Osteoblast (primary cell): Measurements from ENCODE around the gene EIF4G3. TPM values are rescaled to one million over a fixed set of nuclear protein-coding genes. Genes with fewer than 3 reads are reported as not detected.

Source experiments
- DNase-seq: peaks from one replicate; pipeline ENCODE4 v3.0.0; 2011; ENCODE audit warnings: low spot score, mixed read lengths; ENCODE audit not compliant: insufficient read length; ENCODE audit errors: missing footprints
- H2AFZ ChIP-seq: 2 replicates; pipeline ENCODE4 v1.6.0; 2011; ENCODE audit warnings: mild to moderate bottlenecking, low read length
- H3K27ac ChIP-seq: 2 replicates; pipeline ENCODE4 v1.5.1; 2011; ENCODE audit warnings: mild to moderate bottlenecking, low read depth, low read length, moderate library complexity
- H3K27me3 ChIP-seq: 2 replicates; pipeline ENCODE4 v1.6.0; 2012; ENCODE audit warnings: mild to moderate bottlenecking, control low read depth, inconsistent platforms, low read length, moderate library complexity; ENCODE audit not compliant: insufficient read depth
- H3K36me3 ChIP-seq: 2 replicates; pipeline ENCODE4 v1.5.1; 2011; ENCODE audit warnings: mild to moderate bottlenecking, low read length, control low read depth, moderate library complexity; ENCODE audit not compliant: insufficient read depth
- H3K4me1 ChIP-seq: 2 replicates; pipeline ENCODE4 v1.5.1; 2011; ENCODE audit warnings: mild to moderate bottlenecking, low read length, control low read depth, moderate library complexity; ENCODE audit not compliant: insufficient read depth
- H3K4me2 ChIP-seq: 2 replicates; pipeline ENCODE4 v1.6.0; 2011; ENCODE audit warnings: mild to moderate bottlenecking, low read length; ENCODE audit not compliant: insufficient read depth
- H3K4me3 ChIP-seq: fragments of 200-600 bp; sonication (generic); 3 replicates; pipeline ENCODE4 v1.5.1; 2012; ENCODE audit warnings: mild to moderate bottlenecking, low read length, inconsistent platforms; ENCODE audit not compliant: insufficient read depth
- H3K79me2 ChIP-seq: 2 replicates; pipeline ENCODE4 v1.6.0; 2012; ENCODE audit warnings: mild to moderate bottlenecking, low read length, control low read depth, inconsistent platforms; ENCODE audit not compliant: insufficient read depth
- H3K9me3 ChIP-seq: 2 replicates; pipeline ENCODE4 v1.5.1; 2011; ENCODE audit warnings: low read depth, low read length, control low read depth
- H4K20me1 ChIP-seq: 2 replicates; pipeline ENCODE4 v1.6.0; 2012; ENCODE audit warnings: mild to moderate bottlenecking, low read length, control low read depth; ENCODE audit not compliant: insufficient read depth
- CTCF ChIP-seq: IDR thresholded peaks from 2 replicates; pipeline ENCODE4 v1.5.1; 2011; ENCODE audit warnings: mild to moderate bottlenecking, low read depth, low read length, moderate library complexity; ENCODE audit errors: extremely low read depth
- total RNA-seq: library from RNA; depleted of rRNA; stranded (reverse); fragments of >200 nt; gene quantifications from 2 replicates; pipeline ENCODE4 v1.2.3, GENCODE V29; 2012

Gene EIF4G3
- total RNA-seq, 1 donor: 55.0 TPM

DNA sequence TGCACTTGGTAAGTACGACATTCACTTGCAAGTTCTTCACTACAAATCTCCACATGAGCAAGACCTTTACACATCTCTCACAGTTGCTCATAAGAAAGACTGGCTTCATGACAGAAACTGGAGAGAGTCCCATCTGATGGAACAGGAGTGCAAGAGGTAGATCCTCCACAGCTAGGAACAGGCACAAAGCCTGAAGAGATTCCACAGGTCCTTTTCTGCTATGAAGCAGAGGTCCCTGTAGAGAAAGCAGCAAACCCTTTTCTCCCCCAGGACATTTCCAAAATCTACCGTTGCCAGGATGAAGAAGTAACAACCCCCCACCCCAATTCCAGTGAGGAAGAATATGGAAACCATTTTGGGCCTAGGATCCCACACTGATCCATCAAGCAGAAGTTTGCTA lies 47.3 kb downstream of the EIF4G3 start:
- H3K27me3 ChIP-seq: no peaks in the 10 kb centered on the region
- no peak overlapping the region for H3K27ac ChIP-seq
- H3K4me3 ChIP-seq: no peak overlapping the region
- no peak overlapping the region for H3K4me2 ChIP-seq
- no peak for TF ChIP-seq CTCF
- H2AFZ ChIP-seq: no peak overlapping the region
- H3K79me2 ChIP-seq: peaks cover 53% of the 10 kb centered on the region
- DNase-seq: no peak
- peaks cover 16% of the 10 kb centered on the region for H3K36me3 ChIP-seq
- H3K9me3 ChIP-seq: no peaks in the 10 kb centered on the region
- H4K20me1 ChIP-seq: peaks cover 19% of the 10 kb centered on the region
- no peaks in the 10 kb centered on the region for H3K4me1 ChIP-seq

DNA sequence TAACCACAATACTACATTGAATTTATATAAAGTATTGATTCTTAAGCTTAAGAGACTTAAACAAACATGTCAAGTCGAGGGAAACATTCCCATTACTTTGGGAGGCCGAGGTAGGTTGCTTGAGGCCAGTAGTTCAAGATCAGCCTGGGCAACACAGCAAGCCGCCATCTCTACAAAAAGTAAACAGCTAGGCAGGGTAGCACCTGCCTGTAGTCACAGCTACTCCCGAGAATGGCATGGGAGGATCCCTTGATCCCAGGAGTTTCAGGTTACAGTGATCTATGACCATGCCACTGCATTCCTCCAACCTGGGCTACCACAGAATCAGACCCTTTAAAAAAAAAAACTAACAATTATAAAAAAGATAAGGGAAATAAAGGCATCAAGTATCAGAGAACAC lies 50.4 kb downstream of the EIF4G3 start:
- Histone ChIP-seq H3K27me3 (no peaks in the 10 kb centered on the region), H3K9me3 (no peaks in the 10 kb centered on the region), H3K79me2 (peaks cover 61% of the 10 kb centered on the region), H3K4me3 (no peak overlapping the region), H4K20me1 (peaks cover 23% of the 10 kb centered on the region), H2AFZ (no peak overlapping the region), H3K36me3 (peaks cover 15% of the 10 kb centered on the region), H3K4me2 (no peak overlapping the region), H3K4me1 (no peaks in the 10 kb centered on the region), H3K27ac (no peak overlapping the region)
- TF ChIP-seq CTCF: no peak
- no peak for DNase-seq

DNA sequence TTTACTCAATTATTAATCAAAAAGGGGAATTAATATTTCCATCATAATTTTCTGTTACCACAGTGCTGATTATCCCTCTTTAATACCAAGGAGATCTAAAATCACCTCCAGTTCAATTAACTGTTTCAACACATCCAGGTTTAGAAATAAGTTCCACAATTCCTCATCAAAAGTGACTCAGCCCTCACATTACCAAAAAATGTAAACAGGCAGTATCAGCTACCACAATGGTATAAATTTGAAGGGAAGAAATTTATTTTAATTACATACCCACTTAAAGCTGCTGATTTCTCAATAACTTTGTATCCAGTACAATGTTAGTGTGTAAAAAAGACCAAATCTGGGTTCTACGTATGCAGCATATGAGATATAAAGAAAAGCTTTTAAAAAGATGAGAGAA lies 51.9 kb downstream of the EIF4G3 start:
- TF ChIP-seq CTCF: no peak
- no peak overlapping the region for H3K27ac ChIP-seq
- no peaks in the 10 kb centered on the region for H3K27me3 ChIP-seq
- no peak for DNase-seq
- H3K9me3 ChIP-seq: no peaks in the 10 kb centered on the region
- peaks cover 22% of the 10 kb centered on the region for H4K20me1 ChIP-seq
- peaks cover 15% of the 10 kb centered on the region for H3K36me3 ChIP-seq
- peaks cover 61% of the 10 kb centered on the region for H3K79me2 ChIP-seq
- no peak overlapping the region for H2AFZ ChIP-seq
- H3K4me1 ChIP-seq: no peaks in the 10 kb centered on the region
- H3K4me3 ChIP-seq: no peak overlapping the region
- no peak overlapping the region for H3K4me2 ChIP-seq

DNA sequence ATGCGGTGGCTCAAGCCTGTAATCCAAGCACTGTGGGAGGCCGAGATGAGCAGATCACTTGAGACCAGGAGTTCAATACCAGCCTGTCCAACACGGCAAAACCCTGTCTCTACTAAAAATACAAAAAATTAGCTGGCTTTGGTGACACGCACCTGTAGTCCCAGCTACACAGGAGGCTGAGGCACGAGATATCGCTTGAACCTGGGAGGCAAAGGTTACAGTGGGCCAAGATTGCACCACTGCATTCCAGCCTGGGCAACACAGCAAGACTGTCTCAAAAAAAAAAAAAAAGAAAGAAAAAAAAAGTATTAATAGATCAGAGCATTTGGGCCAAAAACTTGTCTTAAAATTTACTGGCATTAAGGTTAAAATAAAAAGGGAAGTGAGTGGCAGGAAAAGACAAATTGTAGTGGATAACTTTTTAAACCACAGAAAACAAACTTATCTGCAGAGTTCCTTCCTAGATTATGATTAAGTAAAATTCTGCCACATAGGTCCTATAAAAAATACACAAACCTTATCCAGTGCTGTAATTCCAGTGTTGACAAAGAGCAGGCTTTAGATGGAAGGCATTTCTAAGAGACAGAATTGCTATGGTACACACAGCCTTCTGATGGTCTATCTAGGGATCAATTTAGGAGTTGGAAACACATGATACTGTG lies 53.3 kb downstream of the EIF4G3 start:
- no peak for DNase-seq
- peaks cover 19% of the 10 kb centered on the region for H4K20me1 ChIP-seq
- H2AFZ ChIP-seq: no peak overlapping the region
- no peak for TF ChIP-seq CTCF
- H3K4me3 ChIP-seq: no peak overlapping the region
- H3K27ac ChIP-seq: no peak overlapping the region
- H3K27me3 ChIP-seq: no peaks in the 10 kb centered on the region
- no peaks in the 10 kb centered on the region for H3K4me1 ChIP-seq
- H3K79me2 ChIP-seq: peaks cover 61% of the 10 kb centered on the region
- no peaks in the 10 kb centered on the region for H3K9me3 ChIP-seq
- H3K36me3 ChIP-seq: peaks cover 15% of the 10 kb centered on the region
- no peak overlapping the region for H3K4me2 ChIP-seq
